Measurements from ENCODE around the gene SMIM14.
A peak's percentile ranks its signal among the peaks of the same experiment; 100 is the strongest.
"Not testable (repeated sequence)": the region's sequence is repeated elsewhere in the genome, so short reads cannot be mapped to it uniquely, and the experiment has no call there.

Gene SMIM14

GRCh38 chr4:39638354-39639239 is at the start of gene SMIM14:
SMIM14 (minus strand) TSS chr4:39638865; CDS start chr4:39605145, 33,720 bp downstream.
- no peak for TF ChIP-seq CTCF (IDR thresholded peaks at IDR 0.05; ENCODE audit: low read depth, low read length, missing control alignments)
- H3K4me3 ChIP-seq (ENCODE audit: low read depth, low read length) = peak within 1 kb of the TSS; percentile 82
- peak; percentile 78 for DNase-seq (ENCODE audit: low read depth)

GRCh38 chr4:39687014-39687413 is 48.3 kb upstream of the SMIM14 start:
- TF ChIP-seq CTCF (IDR thresholded peaks at IDR 0.05; ENCODE audit: low read depth, low read length, missing control alignments) = no peak
- no peak for DNase-seq (ENCODE audit: low read depth)
- H3K4me3 ChIP-seq (ENCODE audit: low read depth, low read length) = no peak overlapping the region

GRCh38 chr4:39685990-39686389 is 47.3 kb upstream of the SMIM14 start:
- no peak overlapping the region for H3K4me3 ChIP-seq (ENCODE audit: low read depth, low read length)
- no peak for DNase-seq (ENCODE audit: low read depth)
- no peak for TF ChIP-seq CTCF (IDR thresholded peaks at IDR 0.05; ENCODE audit: low read depth, low read length, missing control alignments)

- no peak for TF ChIP-seq CTCF (IDR thresholded peaks at IDR 0.05; ENCODE audit: low read depth, low read length, missing control alignments)
- DNase-seq (ENCODE audit: low read depth) = peak; percentile 49
- no peak overlapping the region for H3K4me3 ChIP-seq (ENCODE audit: low read depth, low read length)
These were observed 43.5 kb upstream of the SMIM14 start for GRCh38 chr4:39682138-39682537.

GRCh38 chr4:39681003-39681402 is 42.3 kb upstream of the SMIM14 start:
- H3K4me3 ChIP-seq (ENCODE audit: low read depth, low read length); DNase-seq (ENCODE audit: low read depth): not testable (repeated sequence)

GRCh38 chr4:39675681-39676080 is 37.0 kb upstream of the SMIM14 start:
- not testable (repeated sequence) for DNase-seq (ENCODE audit: low read depth); H3K4me3 ChIP-seq (ENCODE audit: low read depth, low read length)

GRCh38 chr4:39670296-39670695 is 31.6 kb upstream of the SMIM14 start:
- DNase-seq (ENCODE audit: low read depth); H3K4me3 ChIP-seq (ENCODE audit: low read depth, low read length): not testable (repeated sequence)

GRCh38 chr4:39668887-39669286 is 30.2 kb upstream of the SMIM14 start:
- no peak for DNase-seq (ENCODE audit: low read depth)
- TF ChIP-seq CTCF (IDR thresholded peaks at IDR 0.05; ENCODE audit: low read depth, low read length, missing control alignments) = no peak
- H3K4me3 ChIP-seq (ENCODE audit: low read depth, low read length) = no peak overlapping the region

Measured in GM12864 (cell line).